Small intestine (tissue), 7 donors: Measurements from ENCODE around the gene NEURL1B. TPM values are rescaled to one million over a fixed set of nuclear protein-coding genes. Genes with fewer than 3 reads are reported as not detected.

ENCODE experiments used
- DNase-seq, 2 donors: peaks; one replicate each; pipeline versions ENCODE4 v3.0.0 to v3.0.0-alpha.2; 2013
- FAIRE-seq: peaks from 2 replicates; lab custom pipeline; 2012; peaks lifted over from hg19 to GRCh38; lab: Jason Lieb, UNC
- H3K27ac ChIP-seq, 3 donors: one replicate each; pipeline ENCODE4 v1.5.1; 2013; ENCODE audit warnings: low read length in 2 of 3, mild to moderate bottlenecking in 2 of 3, control low read depth in 1 of 3, inconsistent platforms in 1 of 3, low read depth in 1 of 3, moderate library complexity in 1 of 3
- H3K27me3 ChIP-seq, 3 donors: one replicate each; pipeline ENCODE4 v1.6.1; 2013; ENCODE audit warnings: low read length in 3 of 3, inconsistent platforms in 1 of 3; ENCODE audit not compliant: control insufficient read depth in 3 of 3, insufficient read depth in 3 of 3
- H3K36me3 ChIP-seq, 3 donors: one replicate each; pipeline ENCODE4 v1.6.1; 2013; ENCODE audit warnings: low read length in 3 of 3, inconsistent platforms in 1 of 3, low read depth in 1 of 3, mild to moderate bottlenecking in 1 of 3, moderate library complexity in 1 of 3; ENCODE audit not compliant: control insufficient read depth in 3 of 3, insufficient read depth in 2 of 3
- H3K4me1 ChIP-seq, 3 donors: one replicate each; pipeline ENCODE4 v1.6.1; 2013; ENCODE audit warnings: low read length in 2 of 3, inconsistent platforms in 1 of 3, low read depth in 1 of 3, mild to moderate bottlenecking in 1 of 3, moderate library complexity in 1 of 3; ENCODE audit not compliant: control insufficient read depth in 3 of 3, insufficient read depth in 2 of 3
- H3K4me3 ChIP-seq, 3 donors: one replicate each; pipeline ENCODE4 v1.5.1; 2013; ENCODE audit warnings: low read length in 3 of 3, control low read depth in 1 of 3, inconsistent platforms in 1 of 3, low read depth in 1 of 3, mild to moderate bottlenecking in 1 of 3, moderate library complexity in 1 of 3
- H3K9me3 ChIP-seq, 2 donors: one replicate each; pipeline ENCODE4 v1.6.1; 2013; ENCODE audit warnings: low read depth in 1 of 2, low read length in 1 of 2; ENCODE audit not compliant: control insufficient read depth in 2 of 2, insufficient read depth in 1 of 2
- WGBS, 3 donors: extraction: QIAGEN DNeasy Blood & Tissue Kit; methylation state at CpG; one replicate each; pipeline ENCODE4 v1.1.7; 2013; 5-methylcytosine and 5-hydroxymethylcytosine counted together
- polyA plus RNA-seq, 4 donors: library from polyadenylated mRNA; stranded (reverse) in 3 of 4; unstranded in 1 of 4; fragments of 200-250 nt in 3 of 4; fragments of 120-200 nt in 1 of 4; gene quantifications; one replicate each; pipeline versions ENCODE4 v1.2.1 to v1.2.3, GENCODE V29; 2013
- donor health status: healthy with polysubstance abuse.
- donor health status: control.
- donor health status: control.
- donor health status: Bipolar disorder and iron deficiency.
- donor health status: healthy.

The NEURL1B gene
- polyA plus RNA-seq, 4 donors = 2.7 to 21.0 (median 10.9) TPM

- Histone ChIP-seq H3K27me3 (peaks cover 0 to 2% (median 2%) of the 10 kb centered on the region in 3 donors), H3K9me3 (peaks cover 0 to 6% of the 10 kb centered on the region in 2 donors), H3K36me3 (no peaks in the 10 kb centered on the region), H3K4me3 (no peak overlapping the region), H3K4me1 (peaks cover 0 to 18% (median 0%) of the 10 kb centered on the region in 3 donors), H3K27ac (peak overlapping the region in 2 of 3 donors; percentile 76 to 90)
- 57 to 82% (median 77%) methylated on average over 17 of the region's 17 CpGs for WGBS, 3 donors
- FAIRE-seq = no peak
- DNase-seq = no peak
These were observed 37.7 kb upstream of the NEURL1B start for GRCh38 chr5:172603251-172603806.

DNA sequence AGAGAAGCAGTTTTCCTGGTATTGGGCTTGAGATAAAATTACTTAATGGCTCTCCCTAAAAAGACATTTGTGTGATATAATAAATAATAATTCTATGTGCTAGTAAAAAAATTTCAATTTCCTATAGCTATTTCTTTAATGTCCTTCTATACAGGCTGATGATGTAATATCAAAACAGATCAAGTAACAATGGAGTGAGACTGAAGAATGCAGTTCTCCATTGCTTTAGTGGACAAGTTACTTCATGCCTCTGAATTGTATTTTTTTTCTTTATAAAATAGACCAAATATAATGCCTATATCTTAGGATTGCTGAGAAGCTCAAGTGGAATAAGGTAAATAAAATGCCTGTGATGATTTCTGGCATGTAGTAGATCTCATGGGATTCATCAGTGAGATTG, 35.6 kb upstream of the NEURL1B start:
- H3K36me3 ChIP-seq = no peaks in the 10 kb centered on the region
- no peak overlapping the region for H3K27ac ChIP-seq
- H3K4me3 ChIP-seq = no peak overlapping the region
- DNase-seq = no peak
- peaks cover 0 to 18% (median 0%) of the 10 kb centered on the region in 3 donors for H3K4me1 ChIP-seq
- peaks cover 0 to 7% (median 2%) of the 10 kb centered on the region in 3 donors for H3K27me3 ChIP-seq
- H3K9me3 ChIP-seq = peaks cover 0 to 6% of the 10 kb centered on the region in 2 donors
- FAIRE-seq = no peak

GRCh38 chr5:172606156-172606785, 34.8 kb upstream of the NEURL1B start:
- Histone ChIP-seq H3K27ac (peak overlapping the region in 1 of 3 donors; percentile 19), H3K36me3 (no peaks in the 10 kb centered on the region), H3K9me3 (peaks cover 0 to 6% of the 10 kb centered on the region in 2 donors), H3K4me1 (peaks cover 0 to 18% (median 0%) of the 10 kb centered on the region in 3 donors), H3K27me3 (peaks cover 0 to 7% (median 2%) of the 10 kb centered on the region in 3 donors), H3K4me3 (no peak overlapping the region)
- DNase-seq (no peak), FAIRE-seq (no peak)
- 66 to 74% (median 72%) methylated on average over 4 of the region's 4 CpGs for WGBS, 3 donors

DNA sequence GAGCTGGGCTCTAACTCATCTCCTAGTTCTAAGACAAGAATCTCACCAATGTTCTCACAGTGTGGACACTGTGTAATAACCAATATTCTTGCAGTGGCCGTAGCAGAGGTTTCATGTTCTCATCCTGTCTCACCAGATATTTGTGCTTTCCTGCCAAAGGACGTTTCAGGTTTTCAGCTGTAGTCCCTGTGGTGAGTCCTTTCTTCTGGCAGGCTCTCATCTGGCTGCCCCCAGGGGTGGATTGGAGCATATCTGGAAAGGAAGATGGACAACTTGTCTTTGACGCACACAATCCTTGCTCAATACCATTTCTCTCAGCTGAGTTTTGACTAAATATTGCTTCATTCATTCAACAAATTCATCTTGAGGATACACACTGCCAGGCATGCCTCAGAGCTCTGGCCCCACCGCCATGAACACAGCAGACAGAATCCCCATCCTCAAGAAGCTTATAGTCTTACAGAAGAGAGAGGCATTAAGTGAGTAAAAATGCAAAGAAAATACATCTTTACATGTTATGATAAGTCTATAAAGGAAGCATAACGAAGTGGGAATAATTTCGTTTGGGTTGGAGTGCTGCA, 33.8 kb upstream of the NEURL1B start:
- no peak for FAIRE-seq
- H3K4me3 ChIP-seq = no peak overlapping the region
- no peaks in the 10 kb centered on the region for H3K36me3 ChIP-seq
- peaks cover 0 to 13% (median 0%) of the 10 kb centered on the region in 3 donors for H3K4me1 ChIP-seq
- peaks cover 0 to 6% of the 10 kb centered on the region in 2 donors for H3K9me3 ChIP-seq
- H3K27ac ChIP-seq = no peak overlapping the region
- H3K27me3 ChIP-seq = peaks cover 0 to 7% (median 2%) of the 10 kb centered on the region in 3 donors
- no peak for DNase-seq
- 74 to 82% (median 79%) methylated on average over 6 of the region's 6 CpGs for WGBS, 3 donors

- 93 to 97% (median 94%) methylated on average over 3 of the region's 3 CpGs for WGBS, 3 donors
- H3K36me3 ChIP-seq = no peaks in the 10 kb centered on the region
- peaks cover 0 to 6% of the 10 kb centered on the region in 2 donors for H3K9me3 ChIP-seq
- H3K27ac ChIP-seq = no peak overlapping the region
- H3K27me3 ChIP-seq = peaks cover 0 to 7% (median 2%) of the 10 kb centered on the region in 3 donors
- H3K4me3 ChIP-seq = no peak overlapping the region
- no peak for FAIRE-seq
- DNase-seq = no peak
- H3K4me1 ChIP-seq = peaks cover 0 to 2% (median 0%) of the 10 kb centered on the region in 3 donors
These were observed 32.3 kb upstream of the NEURL1B start for GRCh38 chr5:172608773-172609172.

DNA sequence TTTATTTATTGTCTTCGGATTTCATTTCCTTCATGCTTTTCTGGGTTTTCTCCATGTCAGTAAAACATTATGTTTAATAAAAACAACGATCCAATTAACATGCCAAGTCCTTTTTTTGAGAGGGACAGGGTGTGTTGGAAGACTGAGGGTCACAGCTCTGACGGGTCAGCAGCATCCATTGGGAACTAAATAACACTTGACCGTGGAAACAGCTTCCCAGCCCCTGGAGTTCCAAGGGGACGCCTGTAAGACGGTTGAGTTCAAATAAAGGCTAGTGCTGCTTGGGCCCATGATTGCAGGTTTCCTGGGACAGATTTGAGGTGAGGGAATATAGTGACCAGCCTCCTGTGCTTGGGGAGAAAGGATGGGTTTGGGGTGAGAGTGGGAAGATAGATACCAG, 30.4 kb upstream of the NEURL1B start:
- H3K9me3 ChIP-seq = peaks cover 0 to 10% of the 10 kb centered on the region in 2 donors
- peaks cover 0 to 7% (median 2%) of the 10 kb centered on the region in 3 donors for H3K27me3 ChIP-seq
- no peak overlapping the region for H3K27ac ChIP-seq
- H3K4me1 ChIP-seq = no peaks in the 10 kb centered on the region
- H3K4me3 ChIP-seq = no peak overlapping the region
- FAIRE-seq = no peak
- DNase-seq = no peak
- H3K36me3 ChIP-seq = no peaks in the 10 kb centered on the region
- WGBS, 3 donors = 81 to 87% (median 86%) methylated on average over 6 of the region's 6 CpGs

- Histone ChIP-seq H3K9me3 (peaks cover 0 to 4% of the 10 kb centered on the region in 2 donors), H3K4me3 (no peak overlapping the region), H3K27ac (no peak overlapping the region), H3K4me1 (peaks cover 0 to under 1% (median 0%) of the 10 kb centered on the region in 3 donors), H3K27me3 (peaks cover 0 to 7% (median 0%) of the 10 kb centered on the region in 3 donors), H3K36me3 (no peaks in the 10 kb centered on the region)
- WGBS, 3 donors = 59 to 79% (median 66%) methylated on average over 8 of the region's 8 CpGs
- DNase-seq = peak in 1 of 2 donors; percentile 28
- FAIRE-seq = no peak
These were observed 29.1 kb upstream of the NEURL1B start for GRCh38 chr5:172611913-172612312.

DNA sequence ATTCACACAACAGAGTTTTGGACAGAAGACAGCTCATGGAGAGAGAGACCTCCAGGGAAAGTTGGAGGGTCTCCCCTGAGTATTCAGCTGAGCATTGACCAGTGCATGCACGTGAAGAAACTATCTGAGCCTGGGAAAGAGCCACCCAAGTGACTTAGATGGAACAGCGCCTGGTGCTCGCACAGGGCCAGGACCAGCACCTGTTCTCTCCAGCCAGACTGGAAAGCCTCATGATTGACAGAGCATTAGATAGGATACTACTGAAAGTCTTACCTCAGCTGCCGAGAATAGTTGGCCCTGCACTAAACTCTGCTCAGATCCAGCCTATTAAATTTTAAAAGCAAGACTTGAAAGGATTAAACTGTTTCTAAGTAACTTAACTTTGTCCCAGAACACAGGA, 28.3 kb upstream of the NEURL1B start:
- Histone ChIP-seq H3K36me3 (no peaks in the 10 kb centered on the region), H3K9me3 (peaks cover 0 to 4% of the 10 kb centered on the region in 2 donors), H3K4me1 (peaks cover 0 to 4% (median 0%) of the 10 kb centered on the region in 3 donors), H3K27ac (no peak overlapping the region), H3K4me3 (no peak overlapping the region), H3K27me3 (peaks cover 0 to 7% (median 0%) of the 10 kb centered on the region in 3 donors)
- DNase-seq (no peak), FAIRE-seq (no peak)
- 90 to 95% (median 92%) methylated on average over 4 of the region's 4 CpGs for WGBS, 3 donors
